Smooth muscle cell (in vitro differentiated cells): ENCODE data around the gene CTDSP1. TPM values are rescaled to one million over a fixed set of nuclear protein-coding genes. Genes with fewer than 3 reads are reported as not detected.

Experiments used
- DNase-seq: peaks from one replicate; lab custom pipeline; 2025; ENCODE audit not compliant: unreplicated experiment; lab: John Stamatoyannopoulos, UW
- H2AFZ ChIP-seq: fragments of 200-600 bp; sonication (generic); 2 replicates; pipeline ENCODE4 v1.6.0; 2016; ENCODE audit warnings: antibody characterized with exemption, low read depth, mild to moderate bottlenecking
- H3F3A ChIP-seq: fragments of 200-600 bp; sonication (generic); 2 replicates; pipeline ENCODE4 v1.6.0; 2017; ENCODE audit warnings: antibody characterized with exemption, low read depth
- H3K27ac ChIP-seq: fragments of 200-600 bp; sonication (generic); 2 replicates; pipeline ENCODE4 v1.5.1; 2016; ENCODE audit warnings: low read depth, mild to moderate bottlenecking
- H3K27me3 ChIP-seq: fragments of 200-600 bp; sonication (generic); 2 replicates; pipeline ENCODE4 v1.6.1; 2016; ENCODE audit warnings: low read depth, mild to moderate bottlenecking
- H3K36me3 ChIP-seq: fragments of 200-600 bp; sonication (generic); 2 replicates; pipeline ENCODE4 v1.5.1; 2016; ENCODE audit warnings: low read depth
- H3K4me1 ChIP-seq: fragments of 200-600 bp; sonication (generic); 2 replicates; pipeline ENCODE4 v1.5.1; 2016; ENCODE audit warnings: low read depth
- H3K4me2 ChIP-seq: fragments of 200-600 bp; sonication (generic); 2 replicates; pipeline ENCODE4 v1.6.0; 2016; ENCODE audit warnings: mild to moderate bottlenecking
- H3K4me3 ChIP-seq: fragments of 200-600 bp; sonication (generic); 2 replicates; pipeline ENCODE4 v1.5.1; 2016; ENCODE audit warnings: mild to moderate bottlenecking
- H3K79me2 ChIP-seq: fragments of 200-600 bp; sonication (generic); 2 replicates; pipeline ENCODE4 v1.6.0; 2016; ENCODE audit warnings: low read depth, mild to moderate bottlenecking
- H3K9ac ChIP-seq: fragments of 200-600 bp; sonication (generic); 2 replicates; pipeline ENCODE4 v1.6.0; 2016; ENCODE audit warnings: low read depth
- H3K9me3 ChIP-seq: fragments of 200-600 bp; sonication (generic); replicated peaks from 2 replicates; pipeline ENCODE4 v1.5.1; 2016; ENCODE audit warnings: low read depth
- H4K20me1 ChIP-seq: fragments of 200-600 bp; sonication (generic); 2 replicates; pipeline ENCODE4 v1.6.0; 2016; ENCODE audit warnings: low read depth
- CTCF ChIP-seq: fragments of 200-600 bp; sonication (generic); IDR thresholded peaks from 2 replicates; pipeline ENCODE4 v1.5.1; 2017; ENCODE audit warnings: borderline replicate concordance, mild to moderate bottlenecking, antibody characterized with exemption; ENCODE audit not compliant: insufficient read depth, poor library complexity, severe bottlenecking
- WGBS: methylation state at CpG from one replicate; pipeline ENCODE4 v1.1.7; 2016; ENCODE audit warnings: low lambda C conversion rate; 5-methylcytosine and 5-hydroxymethylcytosine counted together
- microRNA counts: library from miRNA; unstranded; fragments of <30 nt; microRNA quantifications from one replicate; lab custom pipeline; 2016
- microRNA-seq: library from miRNA; unstranded; fragments of <30 nt; microRNA quantifications from one replicate; pipeline ENCODE4, GENCODE V29; 2016; ENCODE audit warnings: borderline number of aligned reads
- polyA plus RNA-seq: library from polyadenylated mRNA; unstranded; fragments of >200 nt; fragmentation: Nextera tagmentation; extraction: Ambion mirVana; gene quantifications from 2 replicates; pipeline ENCODE4 v1.2.1, GENCODE V29; 2016
- small RNA-seq: library from RNA; depleted of rRNA; stranded (forward); fragments of <200 nt; gene quantifications from one replicate; pipeline ENCODE3, GENCODE V24; 2014
- total RNA-seq: library from RNA; depleted of rRNA; stranded (reverse); fragments of >200 nt; gene quantifications from 2 replicates; pipeline ENCODE4 v1.2.3, GENCODE V29; 2014

CTDSP1 gene
- total and polyA plus RNA-seq, 2 experiments from 2014 or later: 18.7 to 62.5 TPM

GRCh38 chr2:218448934-218449333, 49.3 kb downstream of the CTDSP1 start:
- DNase-seq: no peak
- Histone ChIP-seq H2AFZ (no peak overlapping the region), H3K27me3 (no peaks in the 10 kb centered on the region), H3K4me2 (no peak overlapping the region), H3F3A (no peaks in the 10 kb centered on the region), H3K9ac (no peak overlapping the region), H3K4me3 (no peak overlapping the region), H3K9me3 (no peaks in the 10 kb centered on the region), H3K27ac (no peak overlapping the region), H4K20me1 (no peaks in the 10 kb centered on the region), H3K79me2 (no peaks in the 10 kb centered on the region), H3K4me1 (no peaks in the 10 kb centered on the region), H3K36me3 (no peaks in the 10 kb centered on the region)
- TF ChIP-seq CTCF: no peak
- 62% methylated on average over 3 of the region's 3 CpGs for WGBS

GRCh38 chr2:218452079-218452478, 52.4 kb downstream of the CTDSP1 start:
- no peak overlapping the region for H3K27ac ChIP-seq
- no peak for DNase-seq
- no peaks in the 10 kb centered on the region for H3K79me2 ChIP-seq
- WGBS: 84% methylated on average over 1 of the region's 1 CpG
- no peaks in the 10 kb centered on the region for H3K4me1 ChIP-seq
- H3K9ac ChIP-seq: no peak overlapping the region
- H3K36me3 ChIP-seq: no peaks in the 10 kb centered on the region
- H2AFZ ChIP-seq: no peak overlapping the region
- TF ChIP-seq CTCF: no peak
- no peaks in the 10 kb centered on the region for H3K9me3 ChIP-seq
- no peak overlapping the region for H3K4me3 ChIP-seq
- no peaks in the 10 kb centered on the region for H3K27me3 ChIP-seq
- H4K20me1 ChIP-seq: no peaks in the 10 kb centered on the region
- no peak overlapping the region for H3K4me2 ChIP-seq
- H3F3A ChIP-seq: no peaks in the 10 kb centered on the region

MicroRNAs within 50 kb of the gene (microRNA counts, 767-probe panel; counts per million panel counts)
- microRNA hsa-miR-26b-5p (lab: Ali Mortazavi, UCI): 7,399 counts per million, percentile 47 among the panel's probes with 10 or more counts

Small RNAs within 50 kb of the gene (microRNA-seq; reads per million reads assigned to microRNA genes)
- 40,891 reads per million, percentile 99 among the genes with 10 or more reads in this experiment for gene MIR26B

Small RNAs within 50 kb of the gene (small RNA-seq; reads per million reads assigned to genes)
- 194 reads per million, percentile 99 among the genes with 10 or more reads in this experiment for gene MIR26B

Other genes starting within 250 kb of the CTDSP1 start
- gene CXCR1, start 232.9 kb upstream of the CTDSP1 start, total RNA-seq: not detected in 2 replicates
- gene CXCR1, start 232.9 kb upstream of the CTDSP1 start, polyA plus RNA-seq: not detected in 2 replicates
- 645 and 653 TPM in 2 replicates for gene ARPC2, start 182.7 kb upstream of the CTDSP1 start, total RNA-seq
- 858 and 872 TPM in 2 replicates for gene ARPC2, start 182.7 kb upstream of the CTDSP1 start, polyA plus RNA-seq
- gene GPBAR1, start 138.9 kb upstream of the CTDSP1 start, total RNA-seq: 0.94 and 1.3 TPM in 2 replicates
- gene GPBAR1, start 138.9 kb upstream of the CTDSP1 start, polyA plus RNA-seq: 1.6 and 2.6 TPM in 2 replicates
- 58.9 and 71.5 TPM in 2 replicates for gene AAMP, start 129.7 kb upstream of the CTDSP1 start, total RNA-seq
- gene AAMP, start 129.7 kb upstream of the CTDSP1 start, polyA plus RNA-seq: 95.8 and 135 TPM in 2 replicates
- gene PNKD, start 129.3 kb upstream of the CTDSP1 start, total RNA-seq: 26.1 and 42.0 TPM in 2 replicates
- 109 and 126 TPM in 2 replicates for gene PNKD, start 129.3 kb upstream of the CTDSP1 start, polyA plus RNA-seq
- 109 TPM in 2 replicates for gene TMBIM1, start 107.4 kb upstream of the CTDSP1 start, total RNA-seq
- gene TMBIM1, start 107.4 kb upstream of the CTDSP1 start, polyA plus RNA-seq: 121 and 172 TPM in 2 replicates
- not detected in 2 replicates for gene CATIP, start 43.0 kb upstream of the CTDSP1 start, total RNA-seq
- 0.18 and 0.25 TPM in 2 replicates for gene CATIP, start 43.0 kb upstream of the CTDSP1 start, polyA plus RNA-seq
- 0.31 TPM in 1 of 2 replicates, not detected in the other for gene SLC11A1, start 17.6 kb upstream of the CTDSP1 start, total RNA-seq
- 0.14 and 0.38 TPM in 2 replicates for gene SLC11A1, start 17.6 kb upstream of the CTDSP1 start, polyA plus RNA-seq
- not detected in 2 replicates for gene VIL1, start 19.3 kb downstream of the CTDSP1 start, total RNA-seq
- 0.14 and 0.15 TPM in 2 replicates for gene VIL1, start 19.3 kb downstream of the CTDSP1 start, polyA plus RNA-seq
- gene USP37, start 168.5 kb downstream of the CTDSP1 start, total RNA-seq: 10.8 and 14.2 TPM in 2 replicates
- 3.6 and 4.2 TPM in 2 replicates for gene USP37, start 168.5 kb downstream of the CTDSP1 start, polyA plus RNA-seq
- 47.2 and 57.8 TPM in 2 replicates for gene CNOT9, start 169.0 kb downstream of the CTDSP1 start, total RNA-seq
- 16.5 and 26.0 TPM in 2 replicates for gene CNOT9, start 169.0 kb downstream of the CTDSP1 start, polyA plus RNA-seq
- gene PLCD4, start 208.0 kb downstream of the CTDSP1 start, total RNA-seq: 0.18 TPM in 2 replicates
- 0.63 and 2.5 TPM in 2 replicates for gene PLCD4, start 208.0 kb downstream of the CTDSP1 start, polyA plus RNA-seq